ENCODE results near the gene PRAF2. TPM values are rescaled to one million over a fixed set of nuclear protein-coding genes. Genes with fewer than 3 reads are reported as not detected.

Gene PRAF2
- total and polyA plus RNA-seq, 2 donors, result 4.1 to 24.6 TPM

Other genes with a start within 250 kb of the PRAF2 start
- not detected for gene ERAS, start 247.5 kb downstream of the PRAF2 start, total RNA-seq
- gene ERAS, start 247.5 kb downstream of the PRAF2 start, polyA plus RNA-seq, result 0.09 TPM
- 0.33 TPM for gene PCSK1N, start 238.4 kb downstream of the PRAF2 start, total RNA-seq
- gene PCSK1N, start 238.4 kb downstream of the PRAF2 start, polyA plus RNA-seq, result 0.55 TPM
- 60.9 TPM for gene TIMM17B, start 176.2 kb downstream of the PRAF2 start, total RNA-seq
- 52.3 TPM for gene TIMM17B, start 176.2 kb downstream of the PRAF2 start, polyA plus RNA-seq
- 81.0 TPM for gene PQBP1, start 176.1 kb downstream of the PRAF2 start, total RNA-seq
- 86.0 TPM for gene PQBP1, start 176.1 kb downstream of the PRAF2 start, polyA plus RNA-seq
- gene SLC35A2, start 162.4 kb downstream of the PRAF2 start, total RNA-seq, result 8.4 TPM
- gene SLC35A2, start 162.4 kb downstream of the PRAF2 start, polyA plus RNA-seq, result 13.3 TPM
- gene PIM2, start 155.0 kb downstream of the PRAF2 start, total RNA-seq, result 54.2 TPM
- gene PIM2, start 155.0 kb downstream of the PRAF2 start, polyA plus RNA-seq, result 75.4 TPM
- 28.8 TPM for gene OTUD5, start 116.4 kb downstream of the PRAF2 start, total RNA-seq
- 62.4 TPM for gene OTUD5, start 116.4 kb downstream of the PRAF2 start, polyA plus RNA-seq
- gene KCND1, start 102.2 kb downstream of the PRAF2 start, total RNA-seq, result 0.19 TPM
- 3.1 TPM for gene KCND1, start 102.2 kb downstream of the PRAF2 start, polyA plus RNA-seq
- 19.5 TPM for gene GRIPAP1, start 71.7 kb downstream of the PRAF2 start, total RNA-seq
- gene GRIPAP1, start 71.7 kb downstream of the PRAF2 start, polyA plus RNA-seq, result 37.0 TPM
- 9.1 TPM for gene TFE3, start 30.6 kb downstream of the PRAF2 start, total RNA-seq
- 27.1 TPM for gene TFE3, start 30.6 kb downstream of the PRAF2 start, polyA plus RNA-seq
- gene CCDC120, start 15.0 kb downstream of the PRAF2 start, total RNA-seq, result 0.71 TPM
- 4.4 TPM for gene CCDC120, start 15.0 kb downstream of the PRAF2 start, polyA plus RNA-seq
- gene WDR45, start 5.9 kb upstream of the PRAF2 start, total RNA-seq, result 27.3 TPM
- gene WDR45, start 5.9 kb upstream of the PRAF2 start, polyA plus RNA-seq, result 103 TPM
- gene GPKOW, start 49.7 kb upstream of the PRAF2 start, total RNA-seq, result 24.7 TPM
- 15.1 TPM for gene GPKOW, start 49.7 kb upstream of the PRAF2 start, polyA plus RNA-seq
- 1.3 TPM for gene MAGIX, start 88.8 kb upstream of the PRAF2 start, total RNA-seq
- 3.0 TPM for gene MAGIX, start 88.8 kb upstream of the PRAF2 start, polyA plus RNA-seq
- 36.6 TPM for gene PLP2, start 97.9 kb upstream of the PRAF2 start, total RNA-seq
- gene PLP2, start 97.9 kb upstream of the PRAF2 start, polyA plus RNA-seq, result 130 TPM
- gene PRICKLE3, start 112.4 kb upstream of the PRAF2 start, total RNA-seq, result 2.2 TPM
- 5.4 TPM for gene PRICKLE3, start 112.4 kb upstream of the PRAF2 start, polyA plus RNA-seq
- 14.4 TPM for gene SYP, start 126.2 kb upstream of the PRAF2 start, total RNA-seq
- gene SYP, start 126.2 kb upstream of the PRAF2 start, polyA plus RNA-seq, result 3.6 TPM
- 0.61 TPM for gene CACNA1F, start 159.3 kb upstream of the PRAF2 start, total RNA-seq
- 1.8 TPM for gene CACNA1F, start 159.3 kb upstream of the PRAF2 start, polyA plus RNA-seq
- gene CCDC22, start 161.5 kb upstream of the PRAF2 start, total RNA-seq, result 15.2 TPM
- gene CCDC22, start 161.5 kb upstream of the PRAF2 start, polyA plus RNA-seq, result 20.9 TPM
- gene FOXP3, start 190.7 kb upstream of the PRAF2 start, total RNA-seq, result 1.9 TPM
- gene FOXP3, start 190.7 kb upstream of the PRAF2 start, polyA plus RNA-seq, result 5.5 TPM
- gene PPP1R3F, start 195.8 kb upstream of the PRAF2 start, total RNA-seq, result 3.2 TPM
- gene PPP1R3F, start 195.8 kb upstream of the PRAF2 start, polyA plus RNA-seq, result 4.6 TPM
- not detected for gene GAGE10, start 229.6 kb upstream of the PRAF2 start, total RNA-seq
- gene GAGE10, start 229.6 kb upstream of the PRAF2 start, polyA plus RNA-seq, result not detected
- not detected for gene GAGE12J, start 248.0 kb upstream of the PRAF2 start, total RNA-seq
- gene GAGE12J, start 248.0 kb upstream of the PRAF2 start, polyA plus RNA-seq, result not detected

Data from thymus (tissue), 2 donors.